Lower lobe of right lung (tissue), 2 donors: ENCODE data around the gene EPB41L1. TPM values are rescaled to one million over a fixed set of nuclear protein-coding genes. Genes with fewer than 3 reads are reported as not detected.

ENCODE experiments used
- ATAC-seq, 2 donors: fragments of 200-7000 bp; cut with Tn5 transposase; one replicate each; pipeline ENCODE4 v1.9.1; 2020 to 2022; ENCODE audit warnings: mild to moderate bottlenecking in 2 of 2, moderate library complexity in 2 of 2
- DNase-seq: peaks from one replicate; pipeline ENCODE4 v3.0.0-alpha.2; 2020
- H3K27ac ChIP-seq: fragments of 200-600 bp; one replicate; pipeline ENCODE4 v1.8.0; 2022
- H3K27me3 ChIP-seq: fragments of 200-600 bp; one replicate; pipeline ENCODE4 v1.8.0; 2022; ENCODE audit warnings: low read depth
- H3K36me3 ChIP-seq: fragments of 200-600 bp; one replicate; pipeline ENCODE4 v1.8.0; 2022; ENCODE audit warnings: mild to moderate bottlenecking
- H3K4me1 ChIP-seq: fragments of 200-600 bp; one replicate; pipeline ENCODE4 v1.8.0; 2022
- H3K4me3 ChIP-seq: fragments of 200-600 bp; one replicate; pipeline ENCODE4 v1.8.0; 2022; ENCODE audit warnings: mild to moderate bottlenecking
- H3K9me3 ChIP-seq: fragments of 200-600 bp; one replicate; pipeline ENCODE4 v1.8.0; 2022
- intact Hi-C: fragments of 100-400 bp; cut with DNase I; formaldehyde crosslinking; loops from one replicate; pipeline ENCODE4 v1.11.0; 2022
- total RNA-seq: library from RNA; stranded (reverse); fragmentation: NEBNext Ultra II Directional; extraction: Animal tissue kit (Norgen Biotek cat#: 25700); gene quantifications from one replicate; pipeline ENCODE4 v1.2.1, GENCODE V29; 2021
- TF ChIP-seq, protein P1 (sequence below): fragments of 200-600 bp; IDR thresholded peaks from one replicate; pipeline ENCODE4 v1.8.0; 2022; ENCODE audit warnings: antibody characterized with exemption, mild to moderate bottlenecking
- donor health status: DM: no; HTN: yes; CAD: no; lungs with severe emphysema.

EPB41L1 gene
- total RNA-seq, 1 donor from 2014 or later = 68.9 TPM

- intact Hi-C loops = no loop called here
- Histone ChIP-seq H3K27me3 (peaks cover 25% of the 10 kb centered on the region), H3K36me3 (no peaks in the 10 kb centered on the region), H3K27ac (no peak overlapping the region), H3K4me1 (no peaks in the 10 kb centered on the region), H3K9me3 (no peaks in the 10 kb centered on the region), H3K4me3 (no peak overlapping the region)
- no peak for ATAC-seq
- TF ChIP-seq, protein P1, sequence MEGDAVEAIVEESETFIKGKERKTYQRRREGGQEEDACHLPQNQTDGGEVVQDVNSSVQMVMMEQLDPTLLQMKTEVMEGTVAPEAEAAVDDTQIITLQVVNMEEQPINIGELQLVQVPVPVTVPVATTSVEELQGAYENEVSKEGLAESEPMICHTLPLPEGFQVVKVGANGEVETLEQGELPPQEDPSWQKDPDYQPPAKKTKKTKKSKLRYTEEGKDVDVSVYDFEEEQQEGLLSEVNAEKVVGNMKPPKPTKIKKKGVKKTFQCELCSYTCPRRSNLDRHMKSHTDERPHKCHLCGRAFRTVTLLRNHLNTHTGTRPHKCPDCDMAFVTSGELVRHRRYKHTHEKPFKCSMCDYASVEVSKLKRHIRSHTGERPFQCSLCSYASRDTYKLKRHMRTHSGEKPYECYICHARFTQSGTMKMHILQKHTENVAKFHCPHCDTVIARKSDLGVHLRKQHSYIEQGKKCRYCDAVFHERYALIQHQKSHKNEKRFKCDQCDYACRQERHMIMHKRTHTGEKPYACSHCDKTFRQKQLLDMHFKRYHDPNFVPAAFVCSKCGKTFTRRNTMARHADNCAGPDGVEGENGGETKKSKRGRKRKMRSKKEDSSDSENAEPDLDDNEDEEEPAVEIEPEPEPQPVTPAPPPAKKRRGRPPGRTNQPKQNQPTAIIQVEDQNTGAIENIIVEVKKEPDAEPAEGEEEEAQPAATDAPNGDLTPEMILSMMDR = no peak
- no peak for DNase-seq
These were observed 118.1 kb downstream of the EPB41L1 start for GRCh38 chr20:36272547-36273220.

DNA sequence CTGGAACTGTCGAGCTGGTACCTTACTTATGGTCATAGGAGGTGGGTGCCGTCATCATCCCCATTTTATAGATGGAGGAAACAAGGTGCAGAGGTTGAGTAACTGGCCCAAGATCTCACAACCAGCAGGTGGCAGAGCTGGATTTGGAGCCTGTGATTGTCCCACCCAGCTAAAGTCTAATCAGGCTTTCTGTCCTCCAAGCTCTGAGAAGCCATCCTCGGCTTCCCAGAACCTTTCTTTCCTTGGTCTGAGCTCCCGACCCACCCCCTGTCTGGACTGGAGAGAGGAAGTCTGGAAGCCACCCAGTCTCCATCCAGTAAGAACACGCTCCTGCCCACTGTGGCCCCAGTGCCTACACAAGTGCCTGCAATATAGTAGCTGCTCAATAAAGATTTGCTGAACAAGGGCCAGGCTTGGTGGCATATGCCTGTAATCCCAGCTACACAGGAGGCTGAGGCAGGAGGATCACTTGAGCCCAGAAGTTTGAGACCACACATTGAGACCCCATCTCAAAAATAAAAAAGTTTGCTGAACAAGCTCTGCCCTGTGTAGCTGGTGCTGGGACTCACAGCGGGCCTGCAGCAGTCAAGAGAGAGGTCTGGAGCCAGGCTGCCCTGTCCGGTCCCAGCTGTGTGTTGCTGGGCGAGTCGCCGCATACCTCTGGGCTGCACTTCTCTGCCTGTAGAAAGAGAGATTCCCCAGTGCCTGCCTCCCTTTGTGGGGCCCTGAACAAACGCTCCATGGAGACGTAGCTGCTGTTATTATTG lies 119.1 kb downstream of the EPB41L1 start:
- ATAC-seq = no peak
- intact Hi-C loops = no loop called here
- H3K4me1 ChIP-seq = no peaks in the 10 kb centered on the region
- H3K9me3 ChIP-seq = no peaks in the 10 kb centered on the region
- no peaks in the 10 kb centered on the region for H3K36me3 ChIP-seq
- no peak for DNase-seq
- TF ChIP-seq, protein P1 = no peak
- H3K27ac ChIP-seq = no peak overlapping the region
- H3K27me3 ChIP-seq = peaks cover 25% of the 10 kb centered on the region
- no peak overlapping the region for H3K4me3 ChIP-seq

DNA sequence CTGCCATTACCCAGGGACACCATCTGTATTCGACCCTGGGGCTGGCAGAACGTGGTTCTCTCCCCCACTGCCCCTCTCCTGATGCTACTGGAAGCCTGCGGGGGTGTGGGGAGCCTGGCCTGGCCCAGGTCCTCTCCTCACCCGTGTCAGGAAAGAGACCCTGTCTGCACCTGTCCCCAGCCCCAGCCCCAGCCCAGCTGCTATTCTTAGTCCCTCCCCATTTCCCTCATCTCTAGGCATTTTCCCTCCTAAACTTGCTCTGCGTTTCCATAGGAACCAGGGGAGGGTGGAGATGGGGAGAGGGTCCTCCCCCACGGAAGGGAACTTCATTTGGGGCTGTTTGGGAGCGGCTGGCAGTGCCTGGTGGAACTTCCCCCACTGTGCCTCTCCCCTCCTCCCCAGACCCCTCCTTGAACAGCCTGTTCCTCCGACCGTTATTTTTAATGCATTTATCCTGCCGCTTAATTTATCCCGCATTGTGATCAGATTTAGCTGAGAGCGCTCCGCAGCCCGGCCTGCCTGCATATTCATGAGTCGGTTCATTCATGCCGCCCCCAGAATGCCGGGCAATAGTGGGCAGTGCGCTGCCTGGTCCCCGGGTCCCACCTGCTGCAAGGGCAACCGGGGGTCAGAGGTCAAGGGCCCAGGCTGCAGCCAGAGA lies 119.8 kb downstream of the EPB41L1 start:
- TF ChIP-seq, protein P1 = no peak
- intact Hi-C loops = no loop called here
- no peak for DNase-seq

DNA sequence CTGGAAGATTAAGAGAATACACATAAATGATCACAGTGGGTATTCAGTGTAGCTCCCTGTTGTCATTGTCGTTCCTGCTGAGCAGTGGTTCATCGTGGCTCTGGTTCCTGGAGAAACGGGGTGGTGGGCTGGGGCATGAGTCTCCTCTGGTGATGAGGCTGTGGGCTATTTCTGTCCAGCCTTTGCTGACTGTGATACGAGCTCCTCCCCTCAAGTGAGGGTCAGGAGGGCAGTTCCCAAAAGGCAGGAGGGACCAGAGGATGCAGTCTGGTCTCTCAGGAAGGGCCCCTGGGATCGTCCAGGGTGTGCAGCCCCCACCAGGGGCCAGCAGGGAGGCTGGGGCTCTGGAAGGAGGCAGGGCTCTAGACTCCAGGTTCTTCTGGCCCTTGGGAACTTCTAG lies 120.5 kb downstream of the EPB41L1 start:
- Histone ChIP-seq H3K36me3 (no peaks in the 10 kb centered on the region), H3K9me3 (no peaks in the 10 kb centered on the region), H3K27ac (no peak overlapping the region), H3K4me3 (no peak overlapping the region), H3K27me3 (peaks cover 35% of the 10 kb centered on the region), H3K4me1 (no peaks in the 10 kb centered on the region)
- intact Hi-C loops = no loop called here
- TF ChIP-seq, protein P1 = no peak
- no peak for ATAC-seq
- no peak for DNase-seq

More for the DNA sequence above, 119.8 kb downstream of the EPB41L1 start:
- Histone ChIP-seq H3K4me3 (no peak overlapping the region), H3K4me1 (no peaks in the 10 kb centered on the region), H3K27me3 (peaks cover 30% of the 10 kb centered on the region), H3K36me3 (no peaks in the 10 kb centered on the region), H3K27ac (no peak overlapping the region), H3K9me3 (no peaks in the 10 kb centered on the region)
- ATAC-seq = no peak

GRCh38 chr20:36275441-36276189 lies 121.1 kb downstream of the EPB41L1 start:
- ATAC-seq = no peak
- intact Hi-C loops = no loop called here
- Histone ChIP-seq H3K9me3 (no peaks in the 10 kb centered on the region), H3K27ac (no peak overlapping the region), H3K4me1 (no peaks in the 10 kb centered on the region), H3K27me3 (peaks cover 35% of the 10 kb centered on the region), H3K4me3 (no peak overlapping the region), H3K36me3 (no peaks in the 10 kb centered on the region)
- TF ChIP-seq, protein P1 = no peak
- no peak for DNase-seq
